Measurements from ENCODE around the gene ABLIM2. TPM values are rescaled to one million over a fixed set of nuclear protein-coding genes. Genes with fewer than 3 reads are reported as not detected.

ABLIM2 gene
- total and polyA plus RNA-seq, 10 of the 15 experiments (the other 5 are each of a cell fraction or from before 2014, with no cell fraction given), result 0.03 to 0.15 (median 0.05) TPM; not detected in 7

DNA sequence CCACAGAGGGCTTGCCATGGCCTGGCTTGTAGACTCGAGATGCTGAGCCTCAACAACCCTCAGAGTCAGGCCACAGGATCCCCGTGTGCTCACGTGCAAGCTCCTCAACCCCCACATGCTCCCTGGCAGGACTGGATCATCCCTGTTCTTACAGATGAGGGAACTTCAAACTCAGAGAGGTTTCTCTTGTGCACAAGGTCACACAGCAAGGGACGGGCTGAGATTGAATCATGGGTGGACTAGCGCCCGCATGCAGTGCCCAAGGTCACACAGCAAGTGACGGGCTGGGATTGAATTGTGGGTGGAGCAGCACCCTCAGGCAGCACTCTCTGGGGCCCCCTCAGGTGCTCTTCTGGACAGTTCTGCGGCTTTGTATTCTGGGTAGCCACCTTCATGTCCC, 158.4 kb downstream of the ABLIM2 start (continued):
- TF ChIP-seq ZNF687 (IDR thresholded peaks at IDR 0.05), result no peak
- no peak for TF ChIP-seq MEF2A (IDR thresholded peaks at IDR 0.05; ENCODE audit: insufficient read depth, low read depth, low read length)
- no peak for TF ChIP-seq SP1 (IDR thresholded peaks at IDR 0.05; ENCODE audit: low read depth, low read length)
- TF ChIP-seq SMAD1 (IDR thresholded peaks at IDR 0.05; ENCODE audit: low read depth, partially characterized antibody), result no peak
- TF ChIP-seq, protein P1, sequence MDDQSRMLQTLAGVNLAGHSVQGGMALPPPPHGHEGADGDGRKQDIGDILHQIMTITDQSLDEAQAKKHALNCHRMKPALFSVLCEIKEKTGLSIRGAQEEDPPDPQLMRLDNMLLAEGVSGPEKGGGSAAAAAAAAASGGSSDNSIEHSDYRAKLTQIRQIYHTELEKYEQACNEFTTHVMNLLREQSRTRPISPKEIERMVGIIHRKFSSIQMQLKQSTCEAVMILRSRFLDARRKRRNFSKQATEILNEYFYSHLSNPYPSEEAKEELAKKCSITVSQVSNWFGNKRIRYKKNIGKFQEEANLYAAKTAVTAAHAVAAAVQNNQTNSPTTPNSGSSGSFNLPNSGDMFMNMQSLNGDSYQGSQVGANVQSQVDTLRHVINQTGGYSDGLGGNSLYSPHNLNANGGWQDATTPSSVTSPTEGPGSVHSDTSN (IDR thresholded peaks at IDR 0.05; ENCODE audit: insufficient replicate concordance, low read depth, low read length), result no peak

DNA sequence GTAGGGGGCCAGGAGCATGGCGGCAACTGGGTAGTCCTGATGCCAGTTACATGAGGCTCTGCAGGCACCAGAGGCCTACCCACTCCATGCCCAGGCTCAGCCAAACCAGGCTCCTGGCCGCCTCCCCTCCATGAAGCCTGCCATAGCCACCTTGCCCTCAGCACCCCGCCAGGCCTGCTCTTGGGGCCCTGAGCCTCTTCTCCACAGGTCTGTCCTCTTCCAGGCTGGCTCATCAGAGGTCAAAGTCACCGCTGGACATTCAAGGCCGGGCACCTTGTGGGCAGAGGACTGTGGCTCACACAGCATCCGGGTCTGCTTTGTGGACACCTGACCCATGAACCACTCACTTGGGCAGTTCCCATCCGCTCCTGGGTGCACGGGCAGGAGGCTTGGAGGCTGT, 158.9 kb downstream of the ABLIM2 start:
- Histone ChIP-seq H3K27me3 (replicated peaks in 1 of 2; ENCODE audit: control insufficient read depth in 2 of 2, insufficient read depth in 2 of 2, low read length in 1 of 2) (peaks cover 0 to 3% of the 10 kb centered on the region in 2 experiments; a peak in 3 of 4 replicates), H3K9ac (ENCODE audit: control insufficient read depth, insufficient read depth, low read length) (no peak overlapping the region), H3K4me1 (ENCODE audit: control insufficient read depth, insufficient read depth, low read length) (no peaks in the 10 kb centered on the region), H3K36me3 (ENCODE audit: control insufficient read depth in 2 of 2, insufficient read depth in 2 of 2, low read length in 1 of 2) (no peaks in the 10 kb centered on the region), H3K79me2 (ENCODE audit: control insufficient read depth, insufficient read depth, low read length) (no peaks in the 10 kb centered on the region), H3K9me3 (replicated peaks; ENCODE audit: control insufficient read depth, insufficient read depth, low read length) (no peaks in the 10 kb centered on the region), H2AFZ (ENCODE audit: control insufficient read depth, low read depth, low read length) (no peak overlapping the region), H3K4me2 (ENCODE audit: control insufficient read depth, insufficient read depth) (no peak overlapping the region), H3K4me3 (no peak overlapping the region), H3K27ac (ENCODE audit: control insufficient read depth, insufficient read depth) (no peak overlapping the region), H4K20me1 (ENCODE audit: control insufficient read depth, insufficient read depth) (no peaks in the 10 kb centered on the region)
- ChIA-PET SMC1A (ENCODE audit: uncharacterized antibody, unreplicated experiment) (no interaction called here), CTCF (no interaction called here), RAD21 (ENCODE audit: unreplicated experiment) (no interaction called here), POLR2A (no interaction called here)
- 33% methylated on average over 8 of the region's 8 CpGs for WGBS (ENCODE audit: insufficient coverage, insufficient replicate concordance, low lambda C conversion rate, missing lambda C conversion rate)
- BruUV-seq (replicated peaks), result no TSS peak
- no peak for FAIRE-seq
- no peak for ATAC-seq
- in situ Hi-C loops (cut with MboI) (no loop called here), intact Hi-C loops (cut with micrococcal nuclease; ENCODE audit: unreplicated experiment) (no loop called here)
- DNase-seq (ENCODE audit: low read depth, low spot score), result no peak
- TF ChIP-seq RELB (IDR thresholded peaks at IDR 0.05; ENCODE audit: low read depth) (no peak), CBFB (IDR thresholded peaks at IDR 0.05; ENCODE audit: low read depth) (no peak), E2F8 (IDR thresholded peaks at IDR 0.05; ENCODE audit: low read depth, partially characterized antibody) (no peak)
- TF ChIP-seq, protein P1 (IDR thresholded peaks at IDR 0.05; ENCODE audit: insufficient replicate concordance, low read depth, low read length), result no peak
